IMR-90 (cell line): Measurements from ENCODE around the gene METTL22. TPM values are rescaled to one million over a fixed set of nuclear protein-coding genes. Genes with fewer than 3 reads are reported as not detected.
A peak's percentile ranks its signal among the peaks of the same experiment; 100 is the strongest.

Experiments used
- ATAC-seq: fragments of 200-7000 bp; cut with Tn5 transposase; 2 replicates; pipeline ENCODE4 v1.9.1; 2020; ENCODE audit warnings: low read depth, mild to moderate bottlenecking, moderate library complexity
- BruUV-seq: library from RNA; stranded (reverse); fragments of 400-500 nt; replicated peaks from 2 replicates; lab custom pipeline; 2021; lab: Mats Ljungman, UMichigan
- CTCF ChIA-PET: fragments of 300-600 bp; formaldehyde crosslinking; extraction: SDS; loops from one replicate; lab custom pipeline; 2021; ENCODE audit warnings: antibody characterized with exemption; lab: Yijun Ruan, JAX
- POLR2A ChIA-PET: fragments of 300-600 bp; sonication (Branson Sonifier 250); formaldehyde crosslinking; loops from one replicate; lab custom pipeline; 2022; ENCODE audit warnings: antibody characterized with exemption; ENCODE audit not compliant: unreplicated experiment; lab: Charles Lee
- DNase-seq: peaks from one replicate; pipeline ENCODE4 v3.0.0; 2013
- H2AFZ ChIP-seq: replicated peaks from 2 replicates; pipeline ENCODE3; 2013; ENCODE audit warnings: low read length, mild to moderate bottlenecking; ENCODE audit not compliant: poor library complexity
- H2AK5ac ChIP-seq: 2 replicates; pipeline ENCODE4 v1.6.1; 2013; ENCODE audit warnings: low read depth, low read length, inconsistent platforms
- H2AK9ac ChIP-seq: replicated peaks from 2 replicates; pipeline ENCODE3; 2013; ENCODE audit warnings: mild to moderate bottlenecking, low read depth, low read length, moderate library complexity; ENCODE audit not compliant: poor library complexity
- H2BK120ac ChIP-seq: 2 replicates; pipeline ENCODE4 v1.6.1; 2013; ENCODE audit warnings: low read depth, low read length, inconsistent platforms
- H2BK15ac ChIP-seq: 3 replicates; pipeline ENCODE4 v1.6.1; 2013; ENCODE audit warnings: low read depth, low read length, inconsistent platforms
- H2BK20ac ChIP-seq: 2 replicates; pipeline ENCODE4 v1.6.1; 2013; ENCODE audit warnings: low read depth, mild to moderate bottlenecking, inconsistent platforms, low read length, moderate library complexity
- H2BK5ac ChIP-seq: 2 replicates; pipeline ENCODE4 v1.6.1; 2013; ENCODE audit warnings: mild to moderate bottlenecking, low read depth, low read length, inconsistent platforms; ENCODE audit not compliant: poor library complexity, severe bottlenecking
- H3K14ac ChIP-seq: replicated peaks from 2 replicates; pipeline ENCODE4 v1.6.1; 2013; ENCODE audit warnings: low read depth, low read length, inconsistent platforms
- H3K18ac ChIP-seq: 2 replicates; pipeline ENCODE4 v1.6.1; 2013; ENCODE audit warnings: low read depth, low read length, control low read depth
- H3K23ac ChIP-seq: 2 replicates; pipeline ENCODE4 v1.6.1; 2013; ENCODE audit warnings: low read depth, low read length, inconsistent platforms
- H3K27ac ChIP-seq: 2 replicates; pipeline ENCODE4 v1.5.1; 2013; ENCODE audit warnings: mild to moderate bottlenecking, control low read depth, low read length; ENCODE audit not compliant: insufficient read depth
- H3K27me3 ChIP-seq: 2 replicates; pipeline ENCODE4 v1.6.1; 2013; ENCODE audit warnings: low read length; ENCODE audit not compliant: control insufficient read depth, insufficient read depth
- H3K36me3 ChIP-seq: 2 replicates; pipeline ENCODE4 v1.6.1; 2013; ENCODE audit warnings: low read length, mixed read lengths; ENCODE audit not compliant: control insufficient read depth, insufficient read depth
- H3K4ac ChIP-seq: 2 replicates; pipeline ENCODE4 v1.6.1; 2013; ENCODE audit warnings: low read depth, low read length, inconsistent platforms
- H3K4me1 ChIP-seq: 2 replicates; pipeline ENCODE4 v1.6.1; 2013; ENCODE audit warnings: low read length, mixed read lengths; ENCODE audit not compliant: control insufficient read depth, insufficient read depth
- H3K4me2 ChIP-seq: 2 replicates; pipeline ENCODE4 v1.6.1; 2013; ENCODE audit warnings: low read depth, mild to moderate bottlenecking, control low read depth, low read length, moderate library complexity
- H3K4me3 ChIP-seq: 2 replicates; pipeline ENCODE4 v1.5.1; 2013; ENCODE audit warnings: low read depth, mild to moderate bottlenecking, control low read depth, low read length, moderate library complexity; ENCODE audit not compliant: insufficient read depth
- H3K56ac ChIP-seq: 2 replicates; pipeline ENCODE4 v1.6.1; 2013; ENCODE audit warnings: low read length, inconsistent platforms; ENCODE audit not compliant: insufficient read depth; ENCODE audit errors: extremely low read depth
- H3K79me1 ChIP-seq, 2 experiments: 2 replicates each; pipeline ENCODE4 v1.6.1; 2013; ENCODE audit warnings: low read length in 2 of 2, inconsistent platforms in 1 of 2, low read depth in 1 of 2
- H3K9ac ChIP-seq: 2 replicates; pipeline ENCODE4 v1.6.1; 2013; ENCODE audit warnings: low read depth, low read length, control low read depth
- H3K9me1 ChIP-seq: 2 replicates; pipeline ENCODE4 v1.6.1; 2013; ENCODE audit warnings: low read length, inconsistent platforms; ENCODE audit not compliant: insufficient read depth
- H3K9me3 ChIP-seq: 2 replicates; pipeline ENCODE4 v1.6.1; 2013; ENCODE audit warnings: low read length; ENCODE audit not compliant: control insufficient read depth, insufficient read depth
- H4K20me1 ChIP-seq: 2 replicates; pipeline ENCODE4 v1.6.1; 2013; ENCODE audit warnings: low read length, inconsistent platforms; ENCODE audit not compliant: insufficient read depth
- H4K5ac ChIP-seq: 2 replicates; pipeline ENCODE4 v1.6.1; 2013; ENCODE audit warnings: mild to moderate bottlenecking, low read depth, low read length, control low read depth
- H4K8ac ChIP-seq, 2 experiments: 2 replicates each; pipeline ENCODE4 v1.6.1; 2013; ENCODE audit warnings: low read depth in 2 of 2, low read length in 2 of 2, control low read depth in 1 of 2, inconsistent platforms in 1 of 2
- H4K91ac ChIP-seq: 2 replicates; pipeline ENCODE4 v1.6.1; 2013; ENCODE audit warnings: low read depth, low read length, inconsistent platforms; ENCODE audit not compliant: insufficient read depth
- CTCF ChIP-seq: conservative IDR thresholded peaks from 2 replicates; pipeline ENCODE4 v1.5.1; 2012; ENCODE audit warnings: mild to moderate bottlenecking, low read depth, low read length, improper control_type of control experiment
- FOS ChIP-seq: fragments of 150-350 bp; IDR thresholded peaks from 2 replicates; pipeline ENCODE4 v1.6.1; 2016; ENCODE audit warnings: low read depth, low read length
- RAD21 ChIP-seq: IDR thresholded peaks from 2 replicates; pipeline ENCODE4 v1.6.1; 2012; ENCODE audit warnings: low read length, improper control_type of control experiment
- SMC3 ChIP-seq: fragments of 150-350 bp; IDR thresholded peaks from 2 replicates; pipeline ENCODE4 v1.6.1; 2016; ENCODE audit warnings: low read depth, mild to moderate bottlenecking, antibody characterized with exemption, low read length, moderate library complexity
- WGBS, 2 experiments: methylation state at CpG; one replicate each; pipeline versions ENCODE4 v1.1.5 to v1.1.7; 2013; ENCODE audit warnings: missing lambda C conversion rate in 2 of 2; ENCODE audit not compliant: insufficient read length in 1 of 2; ENCODE audit errors: extremely low coverage in 2 of 2; 5-methylcytosine and 5-hydroxymethylcytosine counted together
- dilution Hi-C: fragments of 300-500 bp; cut with HindIII; formaldehyde crosslinking; loops from one replicate; pipeline ENCODE4 v1.14.3; 2018; ENCODE audit warnings: low sequenced_read_pairs; ENCODE audit not compliant: unreplicated experiment
- in situ Hi-C: fragments of 300-500 bp; cut with MboI; formaldehyde crosslinking; loops from 3 replicates; pipeline ENCODE4 v1.14.3; 2019; ENCODE audit warnings: low sequenced_read_pairs, inconsistent platforms, mixed read lengths
- intact Hi-C: fragments of 100-400 bp; cut with micrococcal nuclease; formaldehyde crosslinking; loops from 2 replicates; pipeline ENCODE4 v1.10.0; 2022
- polyA plus RNA-seq, 3 experiments: library from polyadenylated mRNA; depleted of rRNA; stranded (reverse); fragments of >200 nt; gene quantifications; 2 replicates each; pipeline ENCODE4 v1.2.3, GENCODE V29; 2012; ENCODE audit warnings: low replicate concordance in 1 of 3
- total RNA-seq: library from RNA; depleted of rRNA; stranded (reverse); fragments of >200 nt; gene quantifications from 2 replicates; pipeline ENCODE4 v1.2.3, GENCODE V29; 2012

Gene METTL22
- total and polyA plus RNA-seq, 2 of the 4 experiments (the other 2 are of a cell fraction) = 27.2 to 51.2 TPM

DNA sequence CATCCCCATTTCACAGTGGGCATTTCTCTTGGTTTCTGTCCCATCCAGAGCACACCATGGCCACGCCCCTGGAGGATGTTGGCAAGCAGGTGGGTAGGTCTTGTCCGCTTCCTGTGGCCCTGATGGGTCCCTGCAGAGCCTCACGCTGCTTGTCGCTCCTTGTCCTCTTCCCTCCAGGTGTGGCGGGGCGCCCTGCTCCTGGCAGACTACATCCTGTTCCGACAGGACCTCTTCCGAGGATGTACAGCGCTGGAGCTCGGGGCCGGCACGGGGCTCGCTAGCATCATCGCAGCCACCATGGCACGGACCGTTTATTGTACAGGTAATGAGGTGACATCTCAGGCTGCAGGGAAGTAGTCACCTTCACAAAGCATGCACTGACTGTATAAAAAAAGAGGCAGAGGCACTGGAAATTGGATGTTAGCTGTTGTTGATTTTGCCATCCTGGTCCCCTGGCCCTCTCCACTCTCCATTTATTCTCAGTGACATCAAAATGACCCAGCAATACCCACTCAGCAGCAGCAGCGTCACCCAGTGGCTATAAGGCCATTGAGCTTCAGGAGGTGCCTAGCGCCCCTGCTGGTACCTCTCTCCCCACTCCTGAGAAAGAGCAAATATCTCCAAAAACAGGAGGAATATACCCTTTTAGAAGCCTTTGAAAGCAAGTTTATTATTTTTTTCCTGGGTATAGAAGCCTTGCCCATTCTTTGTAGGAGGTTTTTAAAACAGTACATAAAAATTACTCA lies 13.7 kb downstream of the METTL22 start:
- no peak overlapping the region for H3K9ac ChIP-seq
- H3K4me2 ChIP-seq = no peak overlapping the region
- no peaks in the 10 kb centered on the region for H3K4me1 ChIP-seq
- no peak overlapping the region for H3K23ac ChIP-seq
- peaks cover 4% of the 10 kb centered on the region; the same call in 1 of the 2 replicates for H4K20me1 ChIP-seq
- H2AFZ ChIP-seq = no peak overlapping the region
- ChIA-PET POLR2A (no interaction called here), CTCF (interaction anchor here (1.0 to 1.3 kb wide), 2 partner anchors 16 to 67 kb away, joined by 3 to 4 read pairs; no protein-coding TSS in a partner anchor)
- H2BK20ac ChIP-seq = no peak overlapping the region
- WGBS, 2 experiments = 82% methylated on average over 6 of the region's 18 CpGs; no CpG with 5 or more reads in 1 of the 2 experiments
- H4K91ac ChIP-seq = no peak overlapping the region
- intact Hi-C loops = loop anchor here (1.0 kb wide), 1 partner anchor 68 kb away; no protein-coding TSS in a partner anchor
- no TSS peak for BruUV-seq
- no peak overlapping the region for H2BK120ac ChIP-seq
- H2AK9ac ChIP-seq = no peak overlapping the region
- in situ Hi-C loops = no loop called here
- no peak overlapping the region for H4K5ac ChIP-seq
- H3K4me3 ChIP-seq = no peak overlapping the region
- H2BK15ac ChIP-seq = no peak overlapping the region
- DNase-seq (peak; percentile 28), ATAC-seq (peak; percentile 49; the same call in 1 of the 2 replicates)
- no peak overlapping the region for H2BK5ac ChIP-seq
- no peak overlapping the region for H3K14ac ChIP-seq
- H3K27ac ChIP-seq = no peak overlapping the region
- H3K9me3 ChIP-seq = no peaks in the 10 kb centered on the region
- no peak overlapping the region for H4K8ac ChIP-seq
- H2AK5ac ChIP-seq = no peak overlapping the region
- no peaks in the 10 kb centered on the region for H3K9me1 ChIP-seq
- dilution Hi-C loops = no loop called here
- H3K27me3 ChIP-seq = no peaks in the 10 kb centered on the region
- H3K4ac ChIP-seq = no peak overlapping the region
- H3K79me1 ChIP-seq = peaks cover 0 to 3% of the 10 kb centered on the region in 2 experiments; a peak in 3 of 4 replicates
- H3K18ac ChIP-seq = no peak overlapping the region
- H3K36me3 ChIP-seq = peaks cover 65% of the 10 kb centered on the region
- no peak overlapping the region for H3K56ac ChIP-seq
- TF ChIP-seq CTCF (peak; percentile 83), RAD21 (peak; percentile 60), FOS (no peak), SMC3 (peak; percentile 48)
